OCI-LY3 (cell line): ENCODE data around the gene GIPR.

Experiments used
- CTCF ChIP-seq: fragments of 200-600, 300-600 bp; sonication (generic); IDR thresholded peaks from 2 replicates; pipeline ENCODE4 v1.5.1; 2014; ENCODE audit warnings: antibody characterized with exemption, low read length, low read depth
- EZH2phosphoT487 ChIP-seq: fragments of 200-600 bp; shearing (Covaris generic); IDR thresholded peaks from 2 replicates; pipeline ENCODE4 v1.6.1; 2018; ENCODE audit warnings: antibody characterized with exemption, mixed run types, low read depth

GRCh38 chr19:45641274-45642105, 26.5 kb upstream of the GIPR start:
- TF ChIP-seq CTCF = peak; percentile 6; the same call in 1 of the 2 replicates
- TF ChIP-seq EZH2phosphoT487 = no peak
